Mammary epithelial cell (primary cell): ENCODE results near the gene LYZL1.

Source experiments
- EZH2 ChIP-seq: IDR thresholded peaks from 2 replicates; pipeline ENCODE4 v1.6.1; 2012; ENCODE audit warnings: low read length, inconsistent platforms, borderline replicate concordance
- TF ChIP-seq, protein P1 (sequence below), 2 donors: IDR thresholded peaks in 1 of 2; conservative IDR thresholded peaks in 1 of 2; 2 replicates each; pipeline ENCODE4 v1.5.1; 2011 to 2012; ENCODE audit warnings: inconsistent platforms in 2 of 2, low read length in 2 of 2, mild to moderate bottlenecking in 2 of 2, control low read depth in 1 of 2, low read depth in 1 of 2; ENCODE audit not compliant: insufficient read depth in 1 of 2; ENCODE audit errors: extremely low read depth in 1 of 2

GRCh38 chr10:29243066-29243465 is 45.8 kb upstream of the LYZL1 start:
- TF ChIP-seq, protein P1, sequence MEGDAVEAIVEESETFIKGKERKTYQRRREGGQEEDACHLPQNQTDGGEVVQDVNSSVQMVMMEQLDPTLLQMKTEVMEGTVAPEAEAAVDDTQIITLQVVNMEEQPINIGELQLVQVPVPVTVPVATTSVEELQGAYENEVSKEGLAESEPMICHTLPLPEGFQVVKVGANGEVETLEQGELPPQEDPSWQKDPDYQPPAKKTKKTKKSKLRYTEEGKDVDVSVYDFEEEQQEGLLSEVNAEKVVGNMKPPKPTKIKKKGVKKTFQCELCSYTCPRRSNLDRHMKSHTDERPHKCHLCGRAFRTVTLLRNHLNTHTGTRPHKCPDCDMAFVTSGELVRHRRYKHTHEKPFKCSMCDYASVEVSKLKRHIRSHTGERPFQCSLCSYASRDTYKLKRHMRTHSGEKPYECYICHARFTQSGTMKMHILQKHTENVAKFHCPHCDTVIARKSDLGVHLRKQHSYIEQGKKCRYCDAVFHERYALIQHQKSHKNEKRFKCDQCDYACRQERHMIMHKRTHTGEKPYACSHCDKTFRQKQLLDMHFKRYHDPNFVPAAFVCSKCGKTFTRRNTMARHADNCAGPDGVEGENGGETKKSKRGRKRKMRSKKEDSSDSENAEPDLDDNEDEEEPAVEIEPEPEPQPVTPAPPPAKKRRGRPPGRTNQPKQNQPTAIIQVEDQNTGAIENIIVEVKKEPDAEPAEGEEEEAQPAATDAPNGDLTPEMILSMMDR (conservative IDR thresholded peaks at IDR 0.05 in 1 of 2, IDR thresholded peaks at IDR 0.05 in 1 of 2; ENCODE audit: extremely low read depth in 1 of 2, insufficient read depth in 1 of 2, low read depth in 1 of 2, low read length in 2 of 2), result no peak
- no peak for TF ChIP-seq EZH2
